GM12892 (cell line): ENCODE data around the gene ASIP.

Experiments
- POLR2A ChIP-seq: IDR thresholded peaks from 2 replicates; pipeline ENCODE4 v1.6.1; 2011; ENCODE audit warnings: low read depth, low read length, control low read depth
- TAF1 ChIP-seq: IDR thresholded peaks from 2 replicates; pipeline ENCODE4 v1.6.1; 2011; ENCODE audit warnings: low read depth, mild to moderate bottlenecking, control low read depth, low read length, borderline replicate concordance

- TF ChIP-seq POLR2A (no peak), TAF1 (no peak)
Observed at GRCh38 chr20:34237942-34238341, 3.3 kb upstream of the ASIP start.
